Psoas muscle (tissue), 8 donors: ENCODE data around the gene ALKBH5. TPM values are rescaled to one million over a fixed set of nuclear protein-coding genes. Genes with fewer than 3 reads are reported as not detected.

Experiments used
- ATAC-seq, 4 donors: fragments of 200-7000 bp; cut with Tn5 transposase; one replicate each; pipeline ENCODE4 v1.9.1; 2020; ENCODE audit warnings: moderate library complexity in 3 of 4, mild to moderate bottlenecking in 2 of 4
- DNase-seq, 2 donors: peaks; one replicate each; pipeline ENCODE4 v3.0.0-alpha.2; 2020
- H3K27ac ChIP-seq: fragments of 200-600 bp; one replicate; pipeline ENCODE4 v1.8.0; 2022
- H3K27me3 ChIP-seq, 3 donors: fragments of 200-600 bp in 1 of 3; one replicate each; pipeline versions ENCODE4 v1.6.1 to v1.8.0; 2013 to 2022; ENCODE audit warnings: low read length in 2 of 3, mild to moderate bottlenecking in 2 of 3, moderate library complexity in 1 of 3; ENCODE audit not compliant: insufficient read depth in 3 of 3
- H3K36me3 ChIP-seq, 2 donors: fragments of 200-600 bp in 1 of 2; one replicate each; pipeline versions ENCODE4 v1.6.1 to v1.8.0; 2013 to 2022; ENCODE audit warnings: low read depth in 1 of 2, mild to moderate bottlenecking in 1 of 2, moderate library complexity in 1 of 2; ENCODE audit not compliant: insufficient read depth in 1 of 2
- H3K4me1 ChIP-seq: fragments of 200-600 bp; one replicate; pipeline ENCODE4 v1.8.0; 2022
- H3K4me3 ChIP-seq: fragments of 200-600 bp; one replicate; pipeline ENCODE4 v1.8.0; 2022; ENCODE audit warnings: mild to moderate bottlenecking
- H3K9me3 ChIP-seq: fragments of 200-600 bp; one replicate; pipeline ENCODE4 v1.8.0; 2022
- WGBS, 3 donors: extraction: QIAGEN DNeasy Blood & Tissue Kit; methylation state at CpG; one replicate each; pipeline versions ENCODE4 v1.1.6 to v1.1.7; 2013; 5-methylcytosine and 5-hydroxymethylcytosine counted together
- intact Hi-C, 2 donors: fragments of 100-400 bp; cut with DNase I; formaldehyde crosslinking; loops; one replicate each; pipeline versions ENCODE4 v1.11.0 to v1.14.2; 2022
- polyA plus RNA-seq, 3 donors: library from polyadenylated mRNA; stranded (reverse); fragments of 200-250 nt; gene quantifications; one replicate each; pipeline ENCODE4 v1.2.3, GENCODE V29; 2013
- total RNA-seq, 4 donors: library from RNA; stranded (reverse); fragmentation: NEBNext Ultra II Directional in 2 of 4; extraction: Animal tissue kit (Norgen Biotek cat#: 25700) in 2 of 4; gene quantifications; one replicate each; pipeline versions ENCODE4 v1.2.1 to v1.2.4, GENCODE V29; 2021 to 2023
- TF ChIP-seq, protein P1 (sequence below): fragments of 200-600 bp; IDR thresholded peaks from one replicate; pipeline ENCODE4 v1.8.0; 2022; ENCODE audit warnings: antibody characterized with exemption
- donor health status: healthy with polysubstance abuse.
- donor health status: DM: no; HTN: no; CAD: no; lungs with moderate emphysema.
- donor health status: Bipolar disorder and iron deficiency.
- donor health status: healthy.
- donor health status: DM: yes; HTN: yes; CAD: no.
- donor health status: DM: no; HTN: no; CAD: no.
- donor health status: DM: no; HTN: no; CAD: no.
- donor health status: DM: yes; HTN: yes; CAD: no.

ALKBH5 gene
- total and polyA plus RNA-seq, 7 donors: 91.7 to 235 (median 206) TPM

DNA sequence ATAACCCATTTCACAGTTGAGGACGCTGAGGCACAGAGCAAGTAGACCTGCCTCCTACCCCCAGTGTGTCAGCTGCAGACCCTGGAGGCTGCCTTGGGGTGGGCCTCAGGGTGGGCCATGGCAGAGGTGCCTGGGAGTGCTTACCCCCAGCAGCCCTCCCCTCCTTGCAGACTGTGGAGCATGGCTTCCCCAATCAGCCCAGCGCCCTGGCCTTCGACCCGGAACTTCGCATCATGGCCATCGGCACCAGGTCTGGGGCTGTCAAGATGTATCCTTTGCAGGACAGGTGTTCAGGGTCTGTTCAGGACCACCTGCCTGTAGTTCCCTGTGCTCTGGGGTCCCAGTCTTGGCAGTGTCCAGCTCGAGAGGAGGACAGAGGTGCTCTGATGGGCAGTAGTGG is 46.1 kb downstream of the ALKBH5 start:
- H3K9me3 ChIP-seq: no peaks in the 10 kb centered on the region
- H3K4me1 ChIP-seq: peaks cover 9% of the 10 kb centered on the region
- WGBS, 3 donors: 81 to 89% (median 87%) methylated on average over 7 of the region's 7 CpGs
- H3K4me3 ChIP-seq: no peak overlapping the region
- DNase-seq (no peak), ATAC-seq (no peak)
- peaks cover 0 to 17% of the 10 kb centered on the region in 2 donors for H3K36me3 ChIP-seq
- TF ChIP-seq, protein P1, sequence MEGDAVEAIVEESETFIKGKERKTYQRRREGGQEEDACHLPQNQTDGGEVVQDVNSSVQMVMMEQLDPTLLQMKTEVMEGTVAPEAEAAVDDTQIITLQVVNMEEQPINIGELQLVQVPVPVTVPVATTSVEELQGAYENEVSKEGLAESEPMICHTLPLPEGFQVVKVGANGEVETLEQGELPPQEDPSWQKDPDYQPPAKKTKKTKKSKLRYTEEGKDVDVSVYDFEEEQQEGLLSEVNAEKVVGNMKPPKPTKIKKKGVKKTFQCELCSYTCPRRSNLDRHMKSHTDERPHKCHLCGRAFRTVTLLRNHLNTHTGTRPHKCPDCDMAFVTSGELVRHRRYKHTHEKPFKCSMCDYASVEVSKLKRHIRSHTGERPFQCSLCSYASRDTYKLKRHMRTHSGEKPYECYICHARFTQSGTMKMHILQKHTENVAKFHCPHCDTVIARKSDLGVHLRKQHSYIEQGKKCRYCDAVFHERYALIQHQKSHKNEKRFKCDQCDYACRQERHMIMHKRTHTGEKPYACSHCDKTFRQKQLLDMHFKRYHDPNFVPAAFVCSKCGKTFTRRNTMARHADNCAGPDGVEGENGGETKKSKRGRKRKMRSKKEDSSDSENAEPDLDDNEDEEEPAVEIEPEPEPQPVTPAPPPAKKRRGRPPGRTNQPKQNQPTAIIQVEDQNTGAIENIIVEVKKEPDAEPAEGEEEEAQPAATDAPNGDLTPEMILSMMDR: no peak
- H3K27ac ChIP-seq: no peak overlapping the region
- intact Hi-C loops: loop anchor here in 1 of 2 donors (5.0 kb wide), 1 partner anchor 83 kb away; the partner anchor contains the start of gene TOP3A
- H3K27me3 ChIP-seq: no peaks in the 10 kb centered on the region

DNA sequence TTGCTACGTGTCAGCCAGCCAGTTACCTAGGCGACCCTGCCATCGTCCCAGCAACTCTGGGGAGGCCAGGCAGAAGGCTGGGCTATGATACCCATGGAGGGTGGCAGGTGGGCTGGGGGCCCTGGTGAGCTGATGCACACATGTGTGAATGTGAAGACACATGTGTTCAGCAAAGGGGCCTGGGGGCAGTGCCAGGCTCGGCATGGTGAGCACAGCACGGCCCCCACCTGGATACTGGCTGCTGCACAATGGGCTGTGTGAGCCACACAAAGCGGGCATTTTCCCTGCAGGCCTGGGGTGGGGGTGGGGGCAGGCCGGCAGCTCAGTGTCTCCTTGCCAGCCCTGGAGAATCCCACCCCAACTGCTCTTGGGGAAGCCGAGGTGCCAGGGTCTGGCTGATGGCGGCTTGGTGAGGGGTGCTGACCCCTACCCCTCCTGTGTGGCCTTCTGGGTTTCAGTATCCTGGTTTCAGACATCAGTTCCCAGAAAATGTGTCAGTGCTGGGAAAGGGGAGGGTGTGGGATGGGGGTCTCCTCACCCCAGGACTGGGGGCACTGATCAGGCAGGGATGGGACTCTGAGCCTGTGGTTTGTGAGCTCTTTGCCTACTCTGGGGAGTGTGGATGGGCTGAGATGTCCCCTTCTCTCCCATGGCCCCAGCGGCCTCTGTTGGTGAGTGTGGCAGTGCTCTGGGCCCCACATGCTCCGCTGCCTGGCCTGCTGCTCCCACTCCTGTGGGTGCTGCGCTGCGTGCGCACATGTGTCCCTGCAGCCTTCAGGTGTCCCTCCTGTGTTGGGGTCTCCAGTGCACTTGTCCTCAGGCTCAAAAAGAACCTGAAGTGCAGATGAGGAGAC is 46.9 kb downstream of the ALKBH5 start:
- TF ChIP-seq, protein P1: no peak
- intact Hi-C loops: no loop called here
- H3K9me3 ChIP-seq: no peaks in the 10 kb centered on the region
- H3K36me3 ChIP-seq: peaks cover 0 to 25% of the 10 kb centered on the region in 2 donors
- WGBS, 3 donors: 69 to 82% (median 74%) methylated on average over 13 to 14 of the region's 14 CpGs
- ATAC-seq (no peak), DNase-seq (no peak)
- no peak overlapping the region for H3K4me3 ChIP-seq
- H3K4me1 ChIP-seq: peaks cover 6% of the 10 kb centered on the region
- H3K27ac ChIP-seq: no peak overlapping the region
- no peaks in the 10 kb centered on the region for H3K27me3 ChIP-seq

DNA sequence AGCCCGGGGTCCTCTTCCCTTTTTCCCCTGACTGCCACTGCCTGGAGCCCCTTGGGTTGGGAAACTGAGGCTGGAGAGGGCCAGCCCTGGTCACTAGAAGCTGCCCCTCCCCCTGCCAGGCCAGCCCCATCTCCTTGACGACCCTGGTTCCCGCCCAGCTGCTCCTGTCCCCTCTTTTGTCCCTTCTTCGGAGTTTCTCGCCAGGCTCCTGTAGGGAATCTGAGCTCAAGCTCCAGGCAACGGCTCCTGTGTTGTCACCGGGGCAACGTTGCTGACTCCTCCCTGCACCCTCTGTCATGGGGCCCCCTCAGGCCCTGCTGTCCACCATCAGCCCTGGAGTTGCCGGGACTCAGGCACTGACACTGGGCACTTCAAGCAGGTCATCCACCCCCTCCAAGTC is 47.5 kb downstream of the ALKBH5 start:
- H3K27ac ChIP-seq: no peak overlapping the region
- H3K36me3 ChIP-seq: peaks cover 0 to 29% of the 10 kb centered on the region in 2 donors
- TF ChIP-seq, protein P1: no peak
- intact Hi-C loops: no loop called here
- H3K4me1 ChIP-seq: peaks cover 5% of the 10 kb centered on the region
- H3K9me3 ChIP-seq: no peaks in the 10 kb centered on the region
- 62 to 69% (median 63%) methylated on average over 9 of the region's 9 CpGs for WGBS, 3 donors
- DNase-seq (no peak), ATAC-seq (no peak)
- H3K4me3 ChIP-seq: no peak overlapping the region
- no peaks in the 10 kb centered on the region for H3K27me3 ChIP-seq

DNA sequence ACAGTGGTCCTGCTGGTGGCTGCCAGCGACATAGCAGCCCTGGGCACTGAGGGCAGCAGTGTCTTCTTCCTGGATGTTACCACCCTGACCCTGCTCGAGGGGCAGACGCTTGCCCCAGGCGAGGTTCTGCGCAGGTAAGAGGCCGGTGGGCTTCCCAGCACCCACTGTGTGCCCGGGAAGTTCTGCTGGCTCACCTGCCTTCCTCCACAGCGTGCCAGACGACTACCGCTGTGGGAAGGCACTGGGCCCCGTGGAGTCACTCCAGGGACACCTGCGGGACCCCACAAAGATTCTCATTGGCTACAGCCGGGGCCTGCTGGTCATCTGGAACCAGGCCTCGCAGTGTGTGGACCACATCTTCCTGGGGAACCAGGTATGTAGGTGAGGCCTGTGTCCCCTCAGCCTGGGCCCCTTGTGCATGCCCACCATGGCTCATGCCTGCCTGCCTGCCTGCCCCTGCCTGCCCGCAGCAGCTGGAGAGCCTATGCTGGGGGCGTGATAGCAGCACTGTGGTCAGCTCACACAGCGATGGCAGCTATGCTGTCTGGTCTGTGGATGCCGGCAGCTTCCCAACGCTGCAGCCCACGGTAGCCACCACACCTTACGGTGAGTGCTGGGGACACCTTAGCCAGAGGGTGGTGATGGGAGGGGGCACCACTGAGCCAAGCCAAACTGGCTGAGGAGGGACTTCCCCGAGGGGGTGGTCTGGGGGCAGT is 50.3 kb downstream of the ALKBH5 start:
- intact Hi-C loops: no loop called here

More for the DNA sequence above, 50.3 kb downstream of the ALKBH5 start:
- Histone ChIP-seq H3K27me3 (no peaks in the 10 kb centered on the region), H3K36me3 (peaks cover 0 to 47% of the 10 kb centered on the region in 2 donors), H3K27ac (no peak overlapping the region), H3K4me3 (no peak overlapping the region), H3K4me1 (no peaks in the 10 kb centered on the region), H3K9me3 (no peaks in the 10 kb centered on the region)
- DNase-seq (no peak), ATAC-seq (no peak)
- 93 to 96% (median 94%) methylated on average over 22 of the region's 22 CpGs for WGBS, 3 donors
- TF ChIP-seq, protein P1: no peak
